Body of pancreas (tissue), 4 donors: ENCODE results near the gene ACAP3.

Experiments used
- CTCF ChIP-seq, 7 experiments: fragments of 450-650 bp in 4 of 7; fragments of 200-600 bp in 3 of 7; sonication (generic) in 3 of 7; IDR thresholded peaks; one replicate each; pipeline ENCODE4 v1.5.1; 2016 to 2019; ENCODE audit warnings: antibody characterized with exemption in 7 of 7
- POLR2A ChIP-seq, 3 donors: fragments of 450-650 bp; IDR thresholded peaks; one replicate each; pipeline ENCODE4 v1.6.1; 2016; ENCODE audit warnings: antibody characterized with exemption in 3 of 3, mild to moderate bottlenecking in 2 of 3

GRCh38 chr1:1293263-1294249 lies 14.2 kb downstream of the ACAP3 start:
- TF ChIP-seq CTCF (IDR thresholded peaks at IDR 0.05) (no peak), POLR2A (IDR thresholded peaks at IDR 0.05) (no peak)
